Activated CD8-positive, alpha-beta memory T cell treated with anti-CD3 and anti-CD28 coated beads, Interleukin-2, amount 50 U/mL, for 1 hour (primary cell): ENCODE measurements around the gene CCDC68.
"Not testable (repeated sequence)": the region's sequence is repeated elsewhere in the genome, so short reads cannot be mapped to it uniquely, and the experiment has no call there.

Source experiments
- DNase-seq: peaks from one replicate; pipeline ENCODE4 v3.0.0-alpha.2; 2020; ENCODE audit errors: extremely low read depth

CCDC68 gene

GRCh38 chr18:54958704-54959625 is at the start of gene CCDC68:
Gene CCDC68 (minus strand): TSS chr18:54959461. CDS start chr18:54942791, 16,670 bp downstream.
- DNase-seq = no peak

- DNase-seq = no peak
These were observed 48.3 kb upstream of the CCDC68 start for GRCh38 chr18:55007602-55008001.

- DNase-seq = no peak
These were observed 44.4 kb upstream of the CCDC68 start for GRCh38 chr18:55003695-55004094.

- DNase-seq = no peak
These were observed 43.0 kb upstream of the CCDC68 start for GRCh38 chr18:55002261-55002660.

GRCh38 chr18:55001394-55002024 is 42.2 kb upstream of the CCDC68 start:
- DNase-seq = no peak

- DNase-seq = no peak
These were observed 41.3 kb upstream of the CCDC68 start for GRCh38 chr18:55000529-55000928.

GRCh38 chr18:54999016-54999415 is 39.8 kb upstream of the CCDC68 start:
- no peak for DNase-seq

- no peak for DNase-seq
These were observed 36.3 kb upstream of the CCDC68 start for GRCh38 chr18:54995421-54996143.

- DNase-seq = no peak
These were observed 32.7 kb upstream of the CCDC68 start for GRCh38 chr18:54991981-54992380.

- DNase-seq = no peak
These were observed 25.6 kb upstream of the CCDC68 start for GRCh38 chr18:54984908-54985307.

- no peak for DNase-seq
These were observed 24.5 kb upstream of the CCDC68 start for GRCh38 chr18:54983791-54984190.

- no peak for DNase-seq
These were observed 23.9 kb upstream of the CCDC68 start for GRCh38 chr18:54983041-54983686.

GRCh38 chr18:54981076-54981475 is 21.8 kb upstream of the CCDC68 start:
- no peak for DNase-seq

- DNase-seq = no peak
These were observed 16.3 kb upstream of the CCDC68 start for GRCh38 chr18:54975598-54975997.

- DNase-seq = no peak
These were observed 13.8 kb upstream of the CCDC68 start for GRCh38 chr18:54973046-54973445.

- no peak for DNase-seq
These were observed 9.5 kb upstream of the CCDC68 start for GRCh38 chr18:54968807-54969206.

- DNase-seq = not testable (repeated sequence)
These were observed 9.0 kb upstream of the CCDC68 start for GRCh38 chr18:54968237-54968636.

- DNase-seq = no peak
These were observed 8.5 kb upstream of the CCDC68 start for GRCh38 chr18:54967786-54968185.

- no peak for DNase-seq
These were observed 5.5 kb upstream of the CCDC68 start for GRCh38 chr18:54964741-54965140.

- DNase-seq = no peak
These were observed 3.8 kb upstream of the CCDC68 start for GRCh38 chr18:54962919-54963645.

- no peak for DNase-seq
These were observed 2.6 kb upstream of the CCDC68 start for GRCh38 chr18:54961868-54962267.
